GM21723 (cell line): ENCODE measurements around the gene GAPDH.
"Not testable (repeated sequence)": the region's sequence is repeated elsewhere in the genome, so short reads cannot be mapped to it uniquely, and the experiment has no call there.

Experiments used
- ATAC-seq: cut with Tn5 transposase; IDR thresholded peaks from one replicate; pipeline ENCODE4 v1.9.1; 2021; ENCODE audit warnings: mild to moderate bottlenecking, moderate library complexity; ENCODE audit not compliant: unreplicated experiment

The GAPDH gene

GRCh38 chr12:6528539-6529235, 5.6 kb upstream of the GAPDH start:
- ATAC-seq: no peak

GRCh38 chr12:6529291-6529737, 5.0 kb upstream of the GAPDH start:
- no peak for ATAC-seq

- ATAC-seq: no peak
Observed at GRCh38 chr12:6530576-6531260, 3.6 kb upstream of the GAPDH start.

GRCh38 chr12:6532051-6532926, 2.0 kb upstream of the GAPDH start:
- no peak for ATAC-seq

- peak; percentile 20 for ATAC-seq
Observed at GRCh38 chr12:6532927-6533652, 1.2 kb upstream of the GAPDH start.

GRCh38 chr12:6533653-6533922, 729 bp upstream of the GAPDH start:
- ATAC-seq: no peak

- ATAC-seq: no peak
Observed at GRCh38 chr12:6534695-6534944, 303 bp downstream of the GAPDH start.

GRCh38 chr12:6534945-6535696, 804 bp downstream of the GAPDH start:
- ATAC-seq: no peak

- no peak for ATAC-seq
Observed at GRCh38 chr12:6535697-6535946, 1.3 kb downstream of the GAPDH start.

GRCh38 chr12:6535960-6536847, 1.9 kb downstream of the GAPDH start:
- no peak for ATAC-seq

GRCh38 chr12:6536894-6537579, 2.7 kb downstream of the GAPDH start:
- no peak for ATAC-seq

- not testable (repeated sequence) for ATAC-seq
Observed at GRCh38 chr12:6537580-6538419, 3.5 kb downstream of the GAPDH start.

GRCh38 chr12:6538420-6539313, 4.3 kb downstream of the GAPDH start:
- no peak for ATAC-seq

GRCh38 chr12:6539314-6539682, 5.0 kb downstream of the GAPDH start:
- no peak for ATAC-seq

GRCh38 chr12:6539707-6540134, 5.4 kb downstream of the GAPDH start:
- no peak for ATAC-seq

GRCh38 chr12:6540181-6540877, 6.0 kb downstream of the GAPDH start:
- peak; percentile 32 for ATAC-seq
